Muscle of leg (tissue), 11 donors: ENCODE data around the gene VIT. TPM values are rescaled to one million over a fixed set of nuclear protein-coding genes. Genes with fewer than 3 reads are reported as not detected.
"Not testable (repeated sequence)": the region's sequence is repeated elsewhere in the genome, so short reads cannot be mapped to it uniquely, and the experiment has no call there.

Experiments used
- DNase-seq: peaks from one replicate; pipeline ENCODE4 v3.0.0; 2013
- H3K27ac ChIP-seq: one replicate; pipeline ENCODE4 v1.5.1; 2013; ENCODE audit warnings: mild to moderate bottlenecking, low read length, control low read depth
- H3K27me3 ChIP-seq: one replicate; pipeline ENCODE4 v1.6.1; 2013; ENCODE audit warnings: low read length; ENCODE audit not compliant: control insufficient read depth, insufficient read depth
- H3K36me3 ChIP-seq: one replicate; pipeline ENCODE4 v1.6.1; 2013; ENCODE audit warnings: low read length; ENCODE audit not compliant: control insufficient read depth, insufficient read depth
- H3K4me1 ChIP-seq: one replicate; pipeline ENCODE4 v1.6.1; 2013; ENCODE audit warnings: low read length; ENCODE audit not compliant: control insufficient read depth, insufficient read depth
- H3K4me3 ChIP-seq: one replicate; pipeline ENCODE4 v1.5.1; 2013; ENCODE audit warnings: low read length, control low read depth
- H3K9me3 ChIP-seq: replicated peaks from 2 replicates; pipeline ENCODE4 v1.6.1; 2013; ENCODE audit warnings: low read depth, low read length; ENCODE audit not compliant: control insufficient read depth
- WGBS: methylation state at CpG from one replicate; pipeline ENCODE4 v1.1.5; 2013; ENCODE audit warnings: missing lambda C conversion rate; ENCODE audit not compliant: insufficient coverage; 5-methylcytosine and 5-hydroxymethylcytosine counted together
- polyA plus RNA-seq, 8 donors: library from polyadenylated mRNA; unstranded; fragments of 120-200 nt; gene quantifications; one replicate each; pipeline versions ENCODE4 v1.2.1 to v1.2.3, GENCODE V29; 2013; ENCODE audit warnings: inconsistent platforms in 1 of 8, low replicate concordance in 1 of 8; ENCODE audit not compliant: insufficient read length in 8 of 8, insufficient read depth in 1 of 8
- total RNA-seq: library from RNA; stranded (reverse); fragments of 120-200 nt; gene quantifications from one replicate; pipeline ENCODE4 v1.2.4, GENCODE V29; 2013

Gene VIT
- total and polyA plus RNA-seq, 9 donors: 1.7 to 9.6 (median 4.9) TPM

GRCh38 chr2:36812196-36812595 is 115.7 kb downstream of the VIT start:
- 30% methylated on average over 2 of the region's 6 CpGs for WGBS
- no peaks in the 10 kb centered on the region for H3K9me3 ChIP-seq
- H3K4me3 ChIP-seq: no peak overlapping the region

GRCh38 chr2:36818542-36818941 is 122.0 kb downstream of the VIT start:
- Histone ChIP-seq H3K4me3 (no peak overlapping the region), H3K27ac (no peak overlapping the region), H3K4me1 (no peaks in the 10 kb centered on the region), H3K36me3 (no peaks in the 10 kb centered on the region), H3K27me3 (no peaks in the 10 kb centered on the region), H3K9me3 (no peaks in the 10 kb centered on the region)
- 80% methylated on average over 2 of the region's 2 CpGs for WGBS
- no peak for DNase-seq

More at GRCh38 chr2:36812196-36812595, 115.7 kb downstream of the VIT start:
- DNase-seq: no peak
- no peaks in the 10 kb centered on the region for H3K4me1 ChIP-seq
- no peak overlapping the region for H3K27ac ChIP-seq
- no peaks in the 10 kb centered on the region for H3K27me3 ChIP-seq
- H3K36me3 ChIP-seq: no peaks in the 10 kb centered on the region

- Histone ChIP-seq H3K4me1 (no peaks in the 10 kb centered on the region), H3K9me3 (no peaks in the 10 kb centered on the region), H3K27me3 (no peaks in the 10 kb centered on the region), H3K4me3 (no peak overlapping the region), H3K27ac (no peak overlapping the region), H3K36me3 (no peaks in the 10 kb centered on the region)
- no peak for DNase-seq
- WGBS: 100% methylated on average over 1 of the region's 4 CpGs
These were observed 122.7 kb downstream of the VIT start for GRCh38 chr2:36819095-36819711.

- 57% methylated on average over 3 of the region's 7 CpGs for WGBS
- no peaks in the 10 kb centered on the region for H3K4me1 ChIP-seq
- H3K27me3 ChIP-seq: no peaks in the 10 kb centered on the region
- H3K36me3 ChIP-seq: no peaks in the 10 kb centered on the region
- DNase-seq: no peak
- H3K27ac ChIP-seq: no peak overlapping the region
- H3K9me3 ChIP-seq: no peaks in the 10 kb centered on the region
- H3K4me3 ChIP-seq: no peak overlapping the region
These were observed 124.6 kb downstream of the VIT start for GRCh38 chr2:36820942-36821605.

GRCh38 chr2:36823862-36824261 is 127.4 kb downstream of the VIT start:
- Histone ChIP-seq H3K9me3 (no peaks in the 10 kb centered on the region), H3K36me3 (no peaks in the 10 kb centered on the region), H3K4me1 (no peaks in the 10 kb centered on the region), H3K4me3 (no peak overlapping the region), H3K27me3 (no peaks in the 10 kb centered on the region), H3K27ac (no peak overlapping the region)
- 84% methylated on average over 8 of the region's 10 CpGs for WGBS
- no peak for DNase-seq

GRCh38 chr2:36824273-36824672 is 127.8 kb downstream of the VIT start:
- Histone ChIP-seq H3K36me3 (no peaks in the 10 kb centered on the region), H3K9me3 (no peaks in the 10 kb centered on the region), H3K4me1 (no peaks in the 10 kb centered on the region), H3K4me3 (no peak overlapping the region), H3K27me3 (no peaks in the 10 kb centered on the region), H3K27ac (no peak overlapping the region)
- 63% methylated on average over 2 of the region's 7 CpGs for WGBS
- DNase-seq: no peak

- 67% methylated on average over 2 of the region's 2 CpGs for WGBS
- DNase-seq: not testable (repeated sequence)
These were observed 128.2 kb downstream of the VIT start for GRCh38 chr2:36824683-36825082.

GRCh38 chr2:36831185-36831584 is 134.7 kb downstream of the VIT start:
- DNase-seq: no peak
- no peaks in the 10 kb centered on the region for H3K27me3 ChIP-seq
- no peaks in the 10 kb centered on the region for H3K4me1 ChIP-seq
- WGBS: 33% methylated on average over 1 of the region's 1 CpG
- no peak overlapping the region for H3K27ac ChIP-seq
- H3K36me3 ChIP-seq: no peaks in the 10 kb centered on the region
- H3K4me3 ChIP-seq: no peak overlapping the region
- no peaks in the 10 kb centered on the region for H3K9me3 ChIP-seq

More at GRCh38 chr2:36824683-36825082, 128.2 kb downstream of the VIT start:
- H3K36me3 ChIP-seq, H3K27ac ChIP-seq, H3K4me1 ChIP-seq, H3K9me3 ChIP-seq, H3K4me3 ChIP-seq, H3K27me3 ChIP-seq: not testable (repeated sequence)

GRCh38 chr2:36834203-36834602 is 137.7 kb downstream of the VIT start:
- H3K4me1 ChIP-seq: no peaks in the 10 kb centered on the region
- no peaks in the 10 kb centered on the region for H3K27me3 ChIP-seq
- H3K27ac ChIP-seq: no peak overlapping the region
- no peak for DNase-seq
- H3K4me3 ChIP-seq: no peak overlapping the region
- H3K9me3 ChIP-seq: no peaks in the 10 kb centered on the region
- WGBS: 80% methylated on average over 1 of the region's 2 CpGs
- no peaks in the 10 kb centered on the region for H3K36me3 ChIP-seq

GRCh38 chr2:36834731-36835524 is 138.4 kb downstream of the VIT start:
- 42% methylated on average over 2 of the region's 5 CpGs for WGBS
- no peaks in the 10 kb centered on the region for H3K9me3 ChIP-seq
- no peaks in the 10 kb centered on the region for H3K36me3 ChIP-seq
- H3K4me3 ChIP-seq: no peak overlapping the region
- DNase-seq: no peak
- H3K4me1 ChIP-seq: no peaks in the 10 kb centered on the region
- no peaks in the 10 kb centered on the region for H3K27me3 ChIP-seq
- no peak overlapping the region for H3K27ac ChIP-seq
